LNCAP (cell line): ENCODE measurements around the gene PAMR1.

ENCODE experiments used
- CTCF ChIP-seq: fragments of 450-650 bp; IDR thresholded peaks from 2 replicates; pipeline ENCODE4 v1.5.1; 2017; ENCODE audit warnings: mild to moderate bottlenecking

Gene PAMR1

GRCh38 chr11:35525501-35526175, at the start of gene PAMR1:
PAMR1 (minus strand) TSS chr11:35525616; CDS start chr11:35525585, 31 bp downstream.
- TF ChIP-seq CTCF = no peak

DNA sequence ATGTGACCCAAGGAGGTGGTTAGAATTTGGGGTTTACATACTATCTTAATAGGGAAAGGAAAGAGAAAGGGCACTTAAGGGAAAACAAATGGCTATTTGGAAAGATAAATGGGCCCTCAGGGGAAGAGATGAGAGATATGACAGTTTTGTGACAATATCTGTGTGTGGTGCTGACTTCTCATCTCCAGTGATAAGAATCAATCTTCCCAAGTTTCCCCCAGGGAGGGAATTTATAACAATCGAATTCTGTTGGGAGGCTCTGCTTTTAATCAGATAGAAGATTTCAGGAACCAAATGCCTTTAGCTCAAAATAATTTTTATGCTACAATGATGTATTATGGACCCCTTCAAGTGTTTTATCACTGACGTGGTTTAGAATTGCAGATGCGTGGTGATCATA, 46.3 kb upstream of the PAMR1 start:
- no peak for TF ChIP-seq CTCF

DNA sequence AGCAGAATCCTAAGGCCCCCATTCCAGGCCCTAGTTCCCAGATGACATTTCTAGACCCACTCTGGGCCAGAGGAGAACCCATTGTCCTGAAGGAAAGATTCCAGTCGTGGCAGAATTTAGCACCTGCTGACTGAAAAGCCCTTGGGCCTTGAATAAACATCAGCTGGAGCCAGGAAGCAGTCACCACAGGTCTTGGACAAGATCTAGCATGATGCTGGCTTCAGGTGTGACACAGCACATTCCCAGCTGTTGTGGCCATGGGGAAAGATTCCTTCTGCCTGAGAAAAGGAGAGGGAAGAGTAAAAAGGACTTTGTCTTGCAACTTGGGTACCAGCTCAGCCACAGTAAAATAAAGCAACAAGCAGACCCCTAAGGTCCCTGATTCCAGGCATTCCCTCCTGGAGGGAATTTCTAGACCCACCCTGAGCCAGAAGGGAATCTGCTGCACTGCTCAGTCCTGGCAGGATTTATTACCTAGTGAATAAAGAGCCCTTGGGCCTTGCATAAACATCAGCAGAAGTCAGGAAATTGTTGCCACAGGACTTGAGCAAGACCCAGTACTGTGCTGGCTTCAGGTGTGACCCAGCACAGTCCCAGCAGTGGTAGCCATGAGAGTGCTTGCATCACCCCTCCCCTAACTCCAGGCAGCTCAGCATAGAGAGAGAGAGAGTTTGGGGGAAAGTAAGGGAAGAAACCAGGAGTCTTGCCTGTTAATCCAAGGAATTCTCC, 42.5 kb upstream of the PAMR1 start:
- TF ChIP-seq CTCF = no peak

GRCh38 chr11:35566885-35567284, 41.5 kb upstream of the PAMR1 start:
- no peak for TF ChIP-seq CTCF

- TF ChIP-seq CTCF = no peak
Measured at GRCh38 chr11:35566181-35566580, 40.8 kb upstream of the PAMR1 start.

DNA sequence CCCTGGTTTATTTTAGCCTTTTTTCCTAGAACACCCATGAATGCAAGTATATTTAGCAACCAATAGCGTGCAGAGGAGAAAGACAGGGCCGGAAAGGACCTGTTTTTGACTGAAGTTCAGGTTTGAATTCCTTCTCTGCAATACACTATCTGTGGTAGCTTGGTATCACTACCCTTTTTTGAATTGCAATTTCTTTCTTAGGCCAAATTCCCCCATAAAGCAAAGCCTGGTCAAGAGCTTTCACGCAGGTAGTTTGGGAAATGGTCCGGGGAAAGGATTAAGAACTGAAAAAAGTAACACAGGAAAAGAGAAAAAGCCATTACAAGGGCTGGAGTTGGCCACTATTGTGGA, 38.8 kb upstream of the PAMR1 start:
- TF ChIP-seq CTCF = no peak

DNA sequence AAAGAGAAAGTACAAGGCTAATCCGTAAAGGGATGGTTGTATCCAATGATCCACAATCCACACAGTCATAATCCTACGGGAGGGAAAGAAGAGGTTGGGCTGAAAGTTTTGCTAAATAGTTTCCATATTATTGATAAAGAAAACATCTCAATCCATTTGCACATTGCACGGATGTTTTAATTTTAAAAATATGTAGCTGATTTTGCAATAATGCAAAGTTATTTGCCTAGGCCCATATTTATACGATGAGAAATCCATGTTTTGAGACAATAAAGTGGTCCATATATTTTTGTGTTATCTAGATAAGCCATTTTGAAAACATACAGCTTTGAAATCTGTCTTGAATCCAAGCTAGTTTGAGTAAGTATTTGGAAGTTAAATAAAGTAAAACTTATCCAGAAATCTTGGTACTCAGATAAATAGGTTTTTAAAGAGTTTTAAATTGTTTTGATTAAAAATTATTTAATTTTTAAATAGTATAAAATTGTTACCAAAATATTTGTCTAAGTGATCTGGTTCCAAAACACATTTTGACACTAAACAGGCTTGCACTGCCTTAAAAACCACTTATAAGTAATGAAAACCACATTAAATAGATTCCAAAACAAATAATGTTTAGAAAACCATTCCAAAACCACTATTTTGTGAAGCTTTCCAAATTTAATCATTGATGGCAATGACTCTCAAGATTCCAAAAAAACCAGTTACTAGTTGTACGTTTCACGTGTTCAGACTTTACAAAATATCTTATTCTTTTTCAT, 38.2 kb upstream of the PAMR1 start:
- TF ChIP-seq CTCF = no peak
